HepG2 (cell line): ENCODE data around the gene TEKT5. TPM values are rescaled to one million over a fixed set of nuclear protein-coding genes. Genes with fewer than 3 reads are reported as not detected.

Experiments used
- CBFB ChIP-seq: sonication (generic); formaldehyde crosslinking; IDR thresholded peaks from 2 replicates; pipeline ENCODE4 v1.4.0; 2020; ENCODE audit warnings: missing genetic modification reagents
- CBX1 ChIP-seq: IDR thresholded peaks from one replicate; pipeline ENCODE4 v1.6.1; 2016; ENCODE audit warnings: antibody characterized with exemption, low read depth
- E2F1 ChIP-seq: sonication (generic); formaldehyde crosslinking; IDR thresholded peaks from 2 replicates; pipeline ENCODE4 v1.5.0; 2020; ENCODE audit warnings: missing genetic modification reagents
- FOXP1 ChIP-seq, 2 experiments: fragments of 450-650 bp in 1 of 2; IDR thresholded peaks; 2 replicates each; pipeline ENCODE4 v1.6.1; 2017 to 2018; ENCODE audit warnings: antibody characterized with exemption in 1 of 2
- HMGA1 ChIP-seq: sonication (generic); formaldehyde crosslinking; conservative IDR thresholded peaks from 2 replicates; pipeline ENCODE4 v1.4.0; 2020; ENCODE audit warnings: missing genetic modification reagents
- IRF9 ChIP-seq: sonication (generic); formaldehyde crosslinking; IDR thresholded peaks from 2 replicates; pipeline ENCODE4 v1.8.0; 2022; ENCODE audit warnings: missing genetic modification reagents, mild to moderate bottlenecking, borderline replicate concordance
- MXI1 ChIP-seq: IDR thresholded peaks from 3 replicates; pipeline ENCODE4 v1.6.1; 2012; ENCODE audit warnings: low read depth, low read length, inconsistent platforms, borderline replicate concordance
- SRY ChIP-seq: sonication (generic); formaldehyde crosslinking; IDR thresholded peaks from 2 replicates; pipeline ENCODE4 v1.8.0; 2022; ENCODE audit warnings: mild to moderate bottlenecking, missing genetic modification reagents
- TBP ChIP-seq: sonication (generic); formaldehyde crosslinking; IDR thresholded peaks from 2 replicates; pipeline ENCODE4 v1.5.0; 2020; ENCODE audit warnings: missing genetic modification reagents
- TBX3 ChIP-seq: fragments of 450-650 bp; IDR thresholded peaks from 2 replicates; pipeline ENCODE4 v1.6.1; 2017; ENCODE audit warnings: antibody characterized with exemption, mild to moderate bottlenecking, inconsistent platforms, borderline replicate concordance
- TFAP4 ChIP-seq: sonication (generic); IDR thresholded peaks from 2 replicates; pipeline ENCODE4 v1.6.1; 2016; ENCODE audit warnings: low read depth, borderline replicate concordance
- THAP8 ChIP-seq: sonication (generic); formaldehyde crosslinking; IDR thresholded peaks from 2 replicates; pipeline ENCODE4 v1.5.1; 2020; ENCODE audit warnings: missing genetic modification reagents, mild to moderate bottlenecking, borderline replicate concordance
- ZNF142 ChIP-seq: sonication (generic); formaldehyde crosslinking; IDR thresholded peaks from 2 replicates; pipeline ENCODE4 v1.4.0; 2020; ENCODE audit warnings: missing genetic modification reagents
- ZNF17 ChIP-seq: sonication (generic); formaldehyde crosslinking; IDR thresholded peaks from 2 replicates; pipeline ENCODE4 v1.5.0; 2020; ENCODE audit warnings: mild to moderate bottlenecking, missing genetic modification reagents
- ZNF451 ChIP-seq: sonication (generic); formaldehyde crosslinking; IDR thresholded peaks from 2 replicates; pipeline ENCODE4 v1.5.0; 2020; ENCODE audit warnings: mild to moderate bottlenecking, missing genetic modification reagents
- ZNF558 ChIP-seq: sonication (generic); formaldehyde crosslinking; IDR thresholded peaks from 2 replicates; pipeline ENCODE4 v1.9.0; 2022; ENCODE audit warnings: mild to moderate bottlenecking, missing genetic modification reagents, borderline replicate concordance
- ZNF879 ChIP-seq: sonication (generic); formaldehyde crosslinking; IDR thresholded peaks from 2 replicates; pipeline ENCODE4 v1.8.1; 2023; ENCODE audit warnings: missing genetic modification reagents
- polyA plus RNA-seq, 8 experiments: library from polyadenylated mRNA; depleted of rRNA in 3 of 8; stranded (reverse) in 7 of 8; unstranded in 1 of 8; fragments of >200 nt; fragmentation: Illumina TruSeq in 4 of 8; extraction: Trizol in 4 of 8; gene quantifications; 2 replicates each; pipeline versions ENCODE4 v1.2.1 to v1.2.3, GENCODE V29; 2011 to 2016; ENCODE audit warnings: low read depth in 4 of 8, missing spikeins in 1 of 8, mixed read lengths in 1 of 8; ENCODE audit not compliant: insufficient read depth in 1 of 8
- total RNA-seq, 5 experiments: library from RNA; depleted of rRNA; stranded (reverse); fragments of >200 nt; fragmentation: Illumina TruSeq; extraction: Trizol; gene quantifications; 2 replicates each; pipeline ENCODE4 v1.2.3, GENCODE V29; 2016; ENCODE audit warnings: low read depth in 1 of 5
- TF ChIP-seq, protein P1 (sequence below): sonication (generic); formaldehyde crosslinking; IDR thresholded peaks from 2 replicates; pipeline ENCODE4 v1.5.0; 2020; ENCODE audit warnings: missing genetic modification reagents

Gene TEKT5
- total and polyA plus RNA-seq, 2 of the 13 experiments (the other 11 are each of a cell fraction or from before 2014, with no cell fraction given): 0.16 TPM; not detected in 1

GRCh38 chr16:10743610-10744369 lies 49.1 kb upstream of the TEKT5 start, which contains the start of gene NUBP1 (continued):
- TF ChIP-seq ZNF142 (CRISPR knock-in tag): peak; percentile 75
- peak; percentile 97 for TF ChIP-seq TBX3
- peak; percentile 97 for TF ChIP-seq ZNF879 (CRISPR knock-in tag)
- TF ChIP-seq CBX1: peak; percentile 26
- no peak for TF ChIP-seq FOXP1 (IDR thresholded peaks at IDR 0.05)
- no peak; the same call in 1 of the 2 replicates for TF ChIP-seq FOXP1 (CRISPR knock-in tag; IDR thresholded peaks at IDR 0.05)
- TF ChIP-seq, protein P1, sequence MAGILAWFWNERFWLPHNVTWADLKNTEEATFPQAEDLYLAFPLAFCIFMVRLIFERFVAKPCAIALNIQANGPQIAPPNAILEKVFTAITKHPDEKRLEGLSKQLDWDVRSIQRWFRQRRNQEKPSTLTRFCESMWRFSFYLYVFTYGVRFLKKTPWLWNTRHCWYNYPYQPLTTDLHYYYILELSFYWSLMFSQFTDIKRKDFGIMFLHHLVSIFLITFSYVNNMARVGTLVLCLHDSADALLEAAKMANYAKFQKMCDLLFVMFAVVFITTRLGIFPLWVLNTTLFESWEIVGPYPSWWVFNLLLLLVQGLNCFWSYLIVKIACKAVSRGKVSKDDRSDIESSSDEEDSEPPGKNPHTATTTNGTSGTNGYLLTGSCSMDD (CRISPR knock-in tag): no peak
- peak; percentile 98 for TF ChIP-seq IRF9 (CRISPR knock-in tag)
- peak; percentile 100 for TF ChIP-seq MXI1
- TF ChIP-seq E2F1 (CRISPR knock-in tag): peak; percentile 87
- peak; percentile 94 for TF ChIP-seq TFAP4
- peak; percentile 99 for TF ChIP-seq SRY
- TF ChIP-seq THAP8: peak; percentile 97; the same call in 1 of the 2 replicates
- TF ChIP-seq CBFB: peak; percentile 94
- TF ChIP-seq ZNF451 (CRISPR knock-in tag): peak; percentile 59
- TF ChIP-seq TBP (CRISPR knock-in tag): peak; percentile 19; the same call in 1 of the 2 replicates
- TF ChIP-seq HMGA1 (CRISPR knock-in tag): no peak
- TF ChIP-seq ZNF558 (CRISPR knock-in tag): peak; percentile 96; the same call in 1 of the 2 replicates
- TF ChIP-seq ZNF17 (CRISPR knock-in tag): no peak
